GM12878 (cell line): ENCODE data around the gene R3HDM2. TPM values are rescaled to one million over a fixed set of nuclear protein-coding genes. Genes with fewer than 3 reads are reported as not detected.

Source experiments
- ATAC-seq: fragments of 200-7000 bp; cut with Tn5 transposase; 3 replicates; pipeline ENCODE4 v1.9.1; 2020; ENCODE audit warnings: mild to moderate bottlenecking, moderate library complexity
- BruUV-seq: library from RNA; stranded (reverse); fragments of 400-500 nt; replicated peaks from 2 replicates; lab custom pipeline; 2021; lab: Mats Ljungman, UMichigan
- CTCF ChIA-PET: fragments of 300-600 bp; sonication (Branson Sonifier 250); formaldehyde crosslinking; extraction: SDS; loops from one replicate; lab custom pipeline; 2021; ENCODE audit warnings: inconsistent platforms; lab: Yijun Ruan, JAX
- POLR2A ChIA-PET: fragments of 350-600 bp; formaldehyde crosslinking; extraction: SDS; loops from one replicate; lab custom pipeline; 2021; ENCODE audit warnings: inconsistent platforms; lab: Charles Lee
- RAD21 ChIA-PET: fragments of 300-600 bp; sonication (Branson Sonifier 250); formaldehyde crosslinking; loops from one replicate; lab custom pipeline; 2023; ENCODE audit warnings: antibody characterized with exemption; ENCODE audit not compliant: unreplicated experiment; lab: Charles Lee
- SMC1A ChIA-PET: fragments of 300-600 bp; sonication (Branson Sonifier 250); formaldehyde crosslinking; loops from one replicate; lab custom pipeline; 2023; ENCODE audit not compliant: unreplicated experiment, uncharacterized antibody; lab: Charles Lee
- DNase-seq: peaks from one replicate; pipeline ENCODE4 v3.0.0-alpha.2; 2011; ENCODE audit warnings: low read depth, low spot score
- FAIRE-seq: peaks from 3 replicates; lab custom pipeline; 2011; peaks lifted over from hg19 to GRCh38; lab: Jason Lieb, UNC
- H2AFZ ChIP-seq: 2 replicates; pipeline ENCODE4 v1.6.0; 2011; ENCODE audit warnings: low read depth, low read length, control low read depth; ENCODE audit not compliant: control insufficient read depth
- H3K27ac ChIP-seq: 2 replicates; pipeline ENCODE4 v1.5.1; 2011; ENCODE audit warnings: control low read depth; ENCODE audit not compliant: control insufficient read depth, insufficient read depth
- H3K27me3 ChIP-seq, 2 experiments: replicated peaks in 1 of 2; 2 replicates each; pipeline versions ENCODE4 v1.6.0 to v1.6.1; 2011; ENCODE audit warnings: low read length in 1 of 2; ENCODE audit not compliant: control insufficient read depth in 2 of 2, insufficient read depth in 2 of 2
- H3K36me3 ChIP-seq, 2 experiments: 2 replicates each; pipeline ENCODE4 v1.5.1; 2011; ENCODE audit warnings: low read length in 1 of 2; ENCODE audit not compliant: control insufficient read depth in 2 of 2, insufficient read depth in 2 of 2
- H3K4me1 ChIP-seq: 2 replicates; pipeline ENCODE4 v1.6.1; 2011; ENCODE audit warnings: mild to moderate bottlenecking, low read length, moderate library complexity, mixed read lengths; ENCODE audit not compliant: control insufficient read depth, insufficient read depth
- H3K4me2 ChIP-seq: 2 replicates; pipeline ENCODE4 v1.6.0; 2011; ENCODE audit warnings: control low read depth; ENCODE audit not compliant: control insufficient read depth, insufficient read depth
- H3K4me3 ChIP-seq: fragments of 200-600 bp; sonication (generic); 2 replicates; pipeline ENCODE4 v1.5.1; 2016
- H3K79me2 ChIP-seq: 2 replicates; pipeline ENCODE4 v1.6.0; 2011; ENCODE audit warnings: low read length; ENCODE audit not compliant: control insufficient read depth, insufficient read depth
- H3K9ac ChIP-seq: 2 replicates; pipeline ENCODE4 v1.8.0; 2011; ENCODE audit warnings: low read length, control low read depth, mixed read lengths; ENCODE audit not compliant: control insufficient read depth, insufficient read depth
- H3K9me3 ChIP-seq: replicated peaks from 3 replicates; pipeline ENCODE4 v1.5.1; 2011; ENCODE audit warnings: mild to moderate bottlenecking, low read length; ENCODE audit not compliant: control insufficient read depth, insufficient read depth
- H4K20me1 ChIP-seq: 2 replicates; pipeline ENCODE4 v1.6.0; 2011; ENCODE audit not compliant: control insufficient read depth, insufficient read depth
- JUND ChIP-seq: IDR thresholded peaks from 2 replicates; pipeline ENCODE4 v1.6.1; 2012; ENCODE audit warnings: low read depth, mild to moderate bottlenecking, low read length, improper control_type of control experiment, moderate library complexity
- POLR2A ChIP-seq: IDR thresholded peaks from 2 replicates; pipeline ENCODE4 v1.6.1; 2011; ENCODE audit warnings: low read depth, mild to moderate bottlenecking, low read length
- SMC3 ChIP-seq: IDR thresholded peaks from 2 replicates; pipeline ENCODE4 v1.6.1; 2011; ENCODE audit warnings: low read length, improper control_type of control experiment, borderline replicate concordance
- YBX1 ChIP-seq: fragments of 450-650 bp; IDR thresholded peaks from 2 replicates; pipeline ENCODE4 v1.6.1; 2016; ENCODE audit warnings: antibody characterized with exemption
- ZNF622 ChIP-seq: fragments of 450-650 bp; IDR thresholded peaks from 2 replicates; pipeline ENCODE4 v1.6.1; 2017; ENCODE audit warnings: mild to moderate bottlenecking, inconsistent platforms
- whole genome bisulfite sequencing: methylation state at CpG from one replicate; pipeline ENCODE4 v1.1.6; 2016; ENCODE audit warnings: low lambda C conversion rate; ENCODE audit not compliant: insufficient replicate concordance, insufficient coverage; ENCODE audit errors: missing lambda C conversion rate; 5-methylcytosine and 5-hydroxymethylcytosine counted together
- in situ Hi-C: fragments of 300-500 bp; cut with MboI; formaldehyde crosslinking; loops from 9 replicates; pipeline ENCODE4 v1.14.3; 2018; ENCODE audit warnings: mixed read lengths
- intact Hi-C: fragments of 100-400 bp; cut with micrococcal nuclease; formaldehyde crosslinking; loops from one replicate; pipeline ENCODE4 v1.14.2; 2022; ENCODE audit not compliant: unreplicated experiment
- polyA plus RNA-seq, 11 experiments: library from polyadenylated mRNA; depleted of rRNA in 4 of 11; unstranded in 6 of 11; stranded (reverse) in 5 of 11; fragments of >200 nt; fragmentation: Nextera tagmentation in 4 of 11; fragmentation: Illumina TruSeq in 1 of 11; extraction: Ambion mirVana in 4 of 11; extraction: Trizol in 1 of 11; gene quantifications; 1 replicate in 1 of 11; 2 replicates in 10 of 11; pipeline versions ENCODE4 v1.2.1 to v1.2.3, GENCODE V29; 2011 to 2016; ENCODE audit warnings: inconsistent platforms in 2 of 11, missing spikeins in 2 of 11, low read depth in 1 of 11
- total RNA-seq, 4 experiments: library from RNA; depleted of rRNA in 3 of 4; stranded (reverse); fragments of >200 nt in 3 of 4; fragmentation: Illumina TruSeq in 1 of 4; extraction: Trizol in 1 of 4; gene quantifications; 2 replicates each; pipeline versions ENCODE4 v1.2.1 to v1.2.3, GENCODE V29; 2013 to 2021

Gene R3HDM2
- total and polyA plus RNA-seq, 10 of the 15 experiments (the other 5 are each of a cell fraction or from before 2014, with no cell fraction given), result 4.6 to 26.1 (median 11.2) TPM

DNA sequence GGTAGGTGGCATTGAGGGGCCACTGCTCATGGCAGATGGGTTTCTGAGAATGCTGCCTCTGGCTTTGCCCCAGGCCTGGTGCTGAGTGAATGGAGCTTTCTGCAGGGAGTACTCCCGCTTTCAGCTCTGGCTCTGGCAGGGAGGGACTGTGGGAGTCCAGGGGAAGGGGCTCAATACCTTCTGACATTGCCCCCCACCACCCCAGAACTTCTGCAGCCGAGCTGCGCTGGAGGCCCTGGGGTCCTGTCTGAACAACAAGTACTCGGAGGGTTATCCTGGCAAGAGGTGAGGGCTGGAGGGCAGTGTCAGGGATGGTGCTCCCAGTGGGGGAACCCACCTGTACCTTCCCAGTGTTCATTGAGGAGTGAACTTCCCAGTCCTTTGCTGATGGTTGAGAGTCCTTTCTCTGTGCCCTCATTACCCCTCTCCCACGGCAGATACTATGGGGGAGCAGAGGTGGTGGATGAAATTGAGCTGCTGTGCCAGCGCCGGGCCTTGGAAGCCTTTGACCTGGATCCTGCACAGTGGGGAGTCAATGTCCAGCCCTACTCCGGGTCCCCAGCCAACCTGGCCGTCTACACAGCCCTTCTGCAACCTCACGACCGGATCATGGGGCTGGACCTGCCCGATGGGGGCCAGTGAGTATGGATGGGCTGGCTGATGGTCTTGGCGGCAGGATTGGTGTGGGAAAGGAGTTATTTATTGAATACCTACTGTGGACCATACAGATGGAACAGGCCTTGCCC is 199.4 kb downstream of the R3HDM2 start:
- no TSS peak for BruUV-seq
- no peak for ATAC-seq
- peaks cover 23 to 28% of the 10 kb centered on the region in 2 experiments for H3K36me3 ChIP-seq
- CTCF ChIA-PET, result interaction anchor here (1.4 to 7.8 kb wide), 3 partner anchors 9 to 227 kb away, joined by 4 to 202 read pairs (median 124); a partner anchor contains a TSS
- intact Hi-C loops, result no loop called here
- peak overlapping the region; percentile 99 for H3K4me2 ChIP-seq
- H3K79me2 ChIP-seq, result peaks cover 22% of the 10 kb centered on the region
- 85% methylated on average over 13 of the region's 13 CpGs for WGBS
- H3K4me3 ChIP-seq, result peak overlapping the region; percentile 79
- SMC1A ChIA-PET, result interaction anchor here (2.4 kb wide), 1 partner anchor 17 kb away, joined by 36 read pairs; no protein-coding TSS in a partner anchor
- H3K27ac ChIP-seq, result peak overlapping the region; percentile 93; the same call in 1 of the 2 replicates
- H2AFZ ChIP-seq, result no peak overlapping the region
- H3K9ac ChIP-seq, result peak overlapping the region; percentile 97
- H3K4me1 ChIP-seq, result peaks cover 25% of the 10 kb centered on the region
- TF ChIP-seq ZNF622 (no peak), POLR2A (peak; percentile 39; the same call in 1 of the 2 replicates), YBX1 (no peak)
- TF ChIP-seq, all 136 proteins: peak for 1
- in situ Hi-C loops, result no loop called here
- Histone ChIP-seq H4K20me1 (no peaks in the 10 kb centered on the region), H3K9me3 (no peaks in the 10 kb centered on the region), H3K27me3 (no peaks in the 10 kb centered on the region)
- ChIA-PET RAD21 (interaction anchor here (1.3 to 3.1 kb wide), 3 partner anchors 8 to 18 kb away, joined by 4 to 36 read pairs (median 28); a partner anchor contains a TSS), POLR2A (interaction anchor here (2.6 kb wide), 1 partner anchor 9 kb away, joined by 15 read pairs; no protein-coding TSS in a partner anchor)
- DNase-seq, result no peak
- FAIRE-seq, result no peak

DNA sequence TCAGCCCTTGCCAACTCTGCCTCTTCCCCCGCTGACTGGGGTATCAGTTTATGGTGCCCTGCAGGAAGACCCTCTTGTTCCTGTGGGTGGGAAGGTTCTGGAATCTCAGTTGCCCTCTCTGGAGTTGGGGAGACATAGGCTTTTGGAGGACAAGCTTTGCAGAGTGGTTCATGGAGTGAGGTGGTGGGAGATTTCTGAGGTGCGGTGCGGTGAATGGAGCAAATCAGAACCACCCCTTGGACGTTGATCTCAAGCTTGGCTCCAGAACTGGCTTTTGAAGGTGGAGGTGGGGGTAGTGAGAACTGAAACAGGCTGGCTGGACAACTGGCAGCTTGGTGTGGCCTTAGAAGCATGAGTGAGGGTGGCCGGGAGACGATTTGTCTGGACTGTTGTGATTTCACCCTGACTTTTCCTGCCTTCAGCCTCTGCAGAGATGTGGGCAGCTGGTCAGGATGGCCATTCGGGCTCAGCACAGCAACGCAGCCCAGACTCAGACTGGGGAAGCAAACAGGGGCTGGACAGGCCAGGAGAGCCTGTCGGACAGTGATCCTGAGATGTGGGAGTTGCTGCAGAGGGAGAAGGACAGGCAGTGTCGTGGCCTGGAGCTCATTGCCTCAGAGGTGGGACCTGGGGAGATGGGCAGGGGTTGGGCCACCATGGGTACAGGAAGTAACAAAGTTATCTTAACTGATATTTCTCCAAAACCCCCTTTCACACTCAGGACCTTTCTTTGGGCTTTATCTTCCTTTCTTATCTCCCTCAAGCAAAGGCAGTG is 200.3 kb downstream of the R3HDM2 start:
- peaks cover 28% of the 10 kb centered on the region for H3K4me1 ChIP-seq
- H3K27me3 ChIP-seq, result peaks cover 0 to 4% of the 10 kb centered on the region in 2 experiments; a peak in 1 of 4 replicates
- H3K4me3 ChIP-seq, result peak overlapping the region; percentile 79
- ChIA-PET POLR2A (interaction anchor here (0.6 to 2.6 kb wide), 5 partner anchors 10 to 119 kb away, joined by 3 to 15 read pairs (median 5); partner anchors contain the start of gene STAT6), CTCF (interaction anchor here (1.4 to 7.8 kb wide), 6 partner anchors 10 to 228 kb away, joined by 4 to 202 read pairs (median 14); partner anchors contain the start of gene INHBE), RAD21 (interaction anchor here (1.3 to 3.1 kb wide), 6 partner anchors 9 to 228 kb away, joined by 4 to 36 read pairs (median 10); a partner anchor contains a TSS), SMC1A (interaction anchor here (0.6 to 2.5 kb wide), 8 partner anchors 9 to 250 kb away, joined by 3 to 36 read pairs (median 10); partner anchors contain the start of gene STAT6)
- peak overlapping the region; percentile 97 for H3K9ac ChIP-seq
- FAIRE-seq, result no peak
- BruUV-seq, result TSS peak; percentile 80
- DNase-seq, result no peak
- in situ Hi-C loops, result no loop called here
- H3K4me2 ChIP-seq, result peak overlapping the region; percentile 99
- H3K27ac ChIP-seq, result peak overlapping the region; percentile 93
- no peak overlapping the region for H2AFZ ChIP-seq
- ATAC-seq, result no peak
- H4K20me1 ChIP-seq, result no peaks in the 10 kb centered on the region
- H3K79me2 ChIP-seq, result peaks cover 22% of the 10 kb centered on the region
- 5% methylated on average over 10 of the region's 10 CpGs for WGBS
- H3K36me3 ChIP-seq, result peaks cover 23 to 28% of the 10 kb centered on the region in 2 experiments
- intact Hi-C loops, result no loop called here
- no peak for TF ChIP-seq SMC3
- TF ChIP-seq POLR2A, result peak; percentile 32; the same call in 1 of the 2 replicates
- TF ChIP-seq JUND, result no peak
- no peaks in the 10 kb centered on the region for H3K9me3 ChIP-seq
